A673 (cell line): ENCODE measurements around the gene CELSR3. TPM values are rescaled to one million over a fixed set of nuclear protein-coding genes. Genes with fewer than 3 reads are reported as not detected.

ENCODE experiments used
- BruUV-seq: library from RNA; stranded (reverse); fragments of 400-500 nt; replicated peaks from 2 replicates; lab custom pipeline; 2021; lab: Mats Ljungman, UMichigan
- CTCF ChIA-PET: fragments of 300-600 bp; sonication (Branson Sonifier 250); formaldehyde crosslinking; loops from one replicate; lab custom pipeline; 2022; ENCODE audit warnings: antibody characterized with exemption; lab: Charles Lee
- POLR2A ChIA-PET: fragments of 300-600 bp; sonication (Branson Sonifier 250); formaldehyde crosslinking; loops from one replicate; lab custom pipeline; 2022; ENCODE audit warnings: antibody characterized with exemption; ENCODE audit not compliant: low non-redundant PET; lab: Charles Lee
- DNase-seq: peaks from one replicate; pipeline ENCODE4 v3.0.0-alpha.2; 2015; ENCODE audit warnings: low spot score
- H3K27ac ChIP-seq: fragments of 200-600 bp; sonication (generic); 2 replicates; pipeline ENCODE4 v1.5.1; 2016; ENCODE audit warnings: mixed run types, low read depth, mild to moderate bottlenecking, mixed read lengths, antibody characterized with exemption, low read length; ENCODE audit not compliant: poor library complexity, severe bottlenecking
- H3K27me3 ChIP-seq: fragments of 200-600 bp; sonication (generic); replicated peaks from 2 replicates; pipeline ENCODE4 v1.6.1; 2017; ENCODE audit warnings: mixed run types, low read depth, mild to moderate bottlenecking, mixed read lengths, antibody characterized with exemption, low read length; ENCODE audit not compliant: insufficient read depth, poor library complexity
- H3K36me3 ChIP-seq: fragments of 200-600 bp; sonication (generic); 2 replicates; pipeline ENCODE4 v1.6.1; 2016; ENCODE audit warnings: mixed run types, mild to moderate bottlenecking, mixed read lengths, antibody characterized with exemption, low read length; ENCODE audit not compliant: insufficient read depth, poor library complexity, severe bottlenecking
- H3K4me1 ChIP-seq: fragments of 200-600 bp; sonication (generic); 2 replicates; pipeline ENCODE4 v1.6.1; 2017; ENCODE audit warnings: mixed run types, mild to moderate bottlenecking, mixed read lengths, antibody characterized with exemption, low read length; ENCODE audit not compliant: insufficient read depth, poor library complexity, severe bottlenecking
- H3K4me3 ChIP-seq: fragments of 200-600 bp; sonication (generic); 2 replicates; pipeline ENCODE4 v1.5.1; 2016; ENCODE audit warnings: low read depth, mixed run types, mild to moderate bottlenecking, mixed read lengths, low read length; ENCODE audit not compliant: poor library complexity, severe bottlenecking
- H3K9me3 ChIP-seq: fragments of 200-600 bp; sonication (generic); 2 replicates; pipeline ENCODE4 v1.6.1; 2016; ENCODE audit warnings: mixed run types, low read depth, mild to moderate bottlenecking, mixed read lengths, antibody characterized with exemption, low read length; ENCODE audit not compliant: poor library complexity, severe bottlenecking
- CTCF ChIP-seq: fragments of 300-800, 200-600 bp; sonication (generic); conservative IDR thresholded peaks from 2 replicates; pipeline ENCODE4 v1.5.1; 2017; ENCODE audit warnings: low read depth, mild to moderate bottlenecking, antibody characterized with exemption, low read length, moderate library complexity, mixed read lengths
- EZH2 ChIP-seq: fragments of 200-600 bp; sonication (generic); IDR thresholded peaks from 2 replicates; pipeline ENCODE4 v1.6.1; 2017; ENCODE audit warnings: borderline replicate concordance, low read depth, mild to moderate bottlenecking, mixed read lengths, antibody characterized with exemption, low read length; ENCODE audit not compliant: poor library complexity, severe bottlenecking
- intact Hi-C: fragments of 100-400 bp; cut with micrococcal nuclease; formaldehyde crosslinking; loops from one replicate; pipeline ENCODE4 v1.10.0; 2022; ENCODE audit not compliant: unreplicated experiment
- total RNA-seq: library from RNA; stranded (reverse); gene quantifications from 2 replicates; pipeline ENCODE4 v1.2.3, GENCODE V29; 2021

Gene CELSR3
- total RNA-seq, 1 experiment from 2014 or later = 1.2 TPM

- CTCF ChIA-PET = no interaction called here
- Histone ChIP-seq H3K4me3 (no peak overlapping the region), H3K36me3 (peaks cover 3% of the 10 kb centered on the region), H3K9me3 (no peaks in the 10 kb centered on the region), H3K4me1 (peaks cover 16% of the 10 kb centered on the region), H3K27ac (no peak overlapping the region), H3K27me3 (no peaks in the 10 kb centered on the region)
- intact Hi-C loops = no loop called here
- DNase-seq = no peak
- POLR2A ChIA-PET = no interaction called here
- TF ChIP-seq EZH2 = no peak
- no peak for TF ChIP-seq CTCF
- no TSS peak for BruUV-seq
These were observed 19.4 kb upstream of the CELSR3 start for GRCh38 chr3:48681974-48682610.

GRCh38 chr3:48681541-48681880 is 18.8 kb upstream of the CELSR3 start:
- H3K36me3 ChIP-seq = peaks cover 3% of the 10 kb centered on the region
- H3K27me3 ChIP-seq = no peaks in the 10 kb centered on the region
- peaks cover 16% of the 10 kb centered on the region for H3K4me1 ChIP-seq
- TF ChIP-seq CTCF = no peak
- no peak for TF ChIP-seq EZH2
- no peak for DNase-seq
- ChIA-PET CTCF (no interaction called here), POLR2A (no interaction called here)
- H3K4me3 ChIP-seq = no peak overlapping the region
- intact Hi-C loops = no loop called here
- no peaks in the 10 kb centered on the region for H3K9me3 ChIP-seq
- no peak overlapping the region for H3K27ac ChIP-seq
- no TSS peak for BruUV-seq

GRCh38 chr3:48680811-48681540 is 18.3 kb upstream of the CELSR3 start:
- H3K4me3 ChIP-seq = no peak overlapping the region
- H3K9me3 ChIP-seq = no peaks in the 10 kb centered on the region
- POLR2A ChIA-PET = no interaction called here
- DNase-seq = no peak
- no peaks in the 10 kb centered on the region for H3K27me3 ChIP-seq
- BruUV-seq = no TSS peak
- intact Hi-C loops = no loop called here
- no peak overlapping the region for H3K27ac ChIP-seq
- H3K36me3 ChIP-seq = peaks cover 3% of the 10 kb centered on the region
- TF ChIP-seq CTCF (no peak), EZH2 (no peak)
- CTCF ChIA-PET = no interaction called here
- peaks cover 16% of the 10 kb centered on the region for H3K4me1 ChIP-seq
